ENCODE measurements around the gene ALG1L2.
"Not testable (repeated sequence)": the region's sequence is repeated elsewhere in the genome, so short reads cannot be mapped to it uniquely, and the experiment has no call there.

Gene ALG1L2

DNA sequence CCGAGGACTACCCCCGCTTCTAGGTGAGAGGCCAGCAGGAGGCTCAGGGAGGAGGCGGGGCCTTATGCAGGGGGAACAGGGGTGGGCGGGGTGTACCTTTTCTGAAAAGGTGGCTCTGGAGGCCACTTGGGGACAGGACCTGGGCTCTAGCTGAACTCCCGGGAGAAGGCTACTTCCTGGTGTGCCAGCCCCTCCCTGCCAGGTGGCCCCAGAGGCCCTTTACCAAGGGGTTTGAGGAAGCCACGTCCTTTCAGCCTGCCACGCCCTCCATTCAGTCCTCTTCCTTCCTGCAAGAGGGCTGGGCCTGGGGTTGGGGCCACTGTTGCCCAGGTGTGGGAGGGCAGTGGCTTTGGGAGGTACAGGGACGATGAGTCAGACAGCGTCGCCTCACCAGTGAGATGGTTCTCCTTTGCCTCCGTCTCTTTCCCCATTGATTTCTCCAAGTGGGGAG, 12.9 kb downstream of the ALG1L2 start:
- not testable (repeated sequence) for DNase-seq

DNA sequence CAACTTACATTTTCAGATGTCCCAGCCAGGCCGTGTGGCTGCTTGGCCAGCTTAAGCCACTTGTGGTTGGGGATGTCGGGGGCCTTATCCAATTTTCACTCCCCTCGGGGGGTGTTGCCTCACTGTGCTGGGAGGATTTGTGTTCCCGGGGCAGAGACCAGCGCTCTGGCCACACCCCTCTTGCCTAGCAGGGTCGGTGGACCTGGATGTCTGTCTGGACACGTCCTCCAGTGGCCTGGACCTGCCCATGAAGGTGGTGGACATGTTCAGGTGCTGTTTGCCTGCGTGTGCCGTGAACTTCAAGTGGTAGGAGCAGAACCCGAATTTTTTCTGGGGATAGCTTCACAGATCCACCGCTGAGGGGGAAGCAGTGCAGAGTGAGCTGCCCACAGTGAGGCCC, 14.2 kb downstream of the ALG1L2 start:
- not testable (repeated sequence) for DNase-seq

DNA sequence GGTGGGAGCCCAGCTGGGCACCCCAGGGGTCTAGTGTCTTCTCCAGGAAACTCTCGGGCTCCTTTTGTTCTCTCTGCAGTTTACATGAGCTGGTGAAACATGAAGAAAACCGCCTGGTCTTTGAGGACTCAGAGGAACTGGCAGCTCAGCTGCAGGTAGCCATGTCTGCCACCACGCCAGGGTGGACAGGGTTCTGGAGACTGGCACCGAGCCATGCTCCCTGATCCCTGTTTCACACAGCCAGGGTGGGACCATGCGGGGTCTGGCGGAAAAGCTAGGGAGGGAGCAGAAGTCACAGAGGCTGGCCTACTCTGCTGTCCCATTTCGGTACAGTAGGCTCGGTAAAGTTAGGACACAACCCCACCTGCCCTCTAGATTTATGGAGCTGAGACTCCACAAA, 15.5 kb downstream of the ALG1L2 start:
- DNase-seq, result not testable (repeated sequence)

DNA sequence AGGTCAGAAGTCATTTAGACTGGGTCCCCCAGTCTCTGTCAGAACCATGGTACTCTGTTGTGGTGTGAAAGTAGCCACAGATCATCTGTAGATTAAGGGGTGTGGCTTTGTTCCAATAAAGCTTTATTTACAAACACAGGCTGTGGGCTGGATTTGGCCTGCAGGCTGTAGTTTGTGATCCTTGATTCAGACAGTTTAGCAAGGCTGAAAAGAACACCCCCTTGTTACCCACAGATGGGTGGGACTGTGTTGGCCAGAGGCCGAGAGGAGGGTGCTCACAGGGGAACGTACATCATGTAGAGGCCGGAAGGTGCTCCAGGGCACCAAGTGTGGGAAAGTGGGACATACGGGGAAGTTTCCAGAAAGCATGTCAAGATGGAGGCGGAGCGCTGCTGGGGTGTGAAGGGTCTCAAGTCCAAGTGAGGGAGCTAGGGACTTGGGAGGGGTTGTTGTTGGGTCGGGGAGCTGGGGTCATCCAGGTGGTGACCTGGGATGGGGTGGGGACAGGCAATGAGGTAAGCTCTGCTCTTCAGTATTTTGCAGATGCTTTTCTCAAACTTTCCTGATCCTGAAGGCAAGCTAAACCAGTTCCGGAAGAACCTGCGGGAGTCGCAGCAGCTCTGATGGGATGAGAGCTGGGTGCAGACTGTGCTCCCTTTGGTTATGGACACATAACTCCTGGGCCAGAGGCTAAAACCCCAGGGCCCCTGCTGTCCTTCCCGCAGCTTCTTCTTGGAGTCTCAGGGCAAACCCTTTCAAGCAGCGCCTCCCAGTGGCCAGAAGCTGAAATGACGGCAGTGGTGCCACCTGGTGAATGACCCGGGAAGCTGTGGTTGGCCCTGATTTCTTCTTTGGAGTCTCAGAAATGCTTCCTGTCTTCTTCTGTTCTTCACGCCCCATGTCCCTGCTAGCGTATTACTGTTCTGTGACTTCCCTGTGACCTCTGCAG, 16.3 kb downstream of the ALG1L2 start:
- not testable (repeated sequence) for DNase-seq

GRCh38 chr3:130098639-130099385, 17.2 kb downstream of the ALG1L2 start:
- DNase-seq, result not testable (repeated sequence)

- not testable (repeated sequence) for DNase-seq
Observed at GRCh38 chr3:130102545-130102944, 20.9 kb downstream of the ALG1L2 start.

GRCh38 chr3:130104191-130104590, 22.6 kb downstream of the ALG1L2 start:
- not testable (repeated sequence) for DNase-seq

- not testable (repeated sequence) for DNase-seq
Observed at GRCh38 chr3:130107333-130107995, 25.8 kb downstream of the ALG1L2 start.

- not testable (repeated sequence) for DNase-seq
Observed at GRCh38 chr3:130108836-130109585, 27.4 kb downstream of the ALG1L2 start.

DNA sequence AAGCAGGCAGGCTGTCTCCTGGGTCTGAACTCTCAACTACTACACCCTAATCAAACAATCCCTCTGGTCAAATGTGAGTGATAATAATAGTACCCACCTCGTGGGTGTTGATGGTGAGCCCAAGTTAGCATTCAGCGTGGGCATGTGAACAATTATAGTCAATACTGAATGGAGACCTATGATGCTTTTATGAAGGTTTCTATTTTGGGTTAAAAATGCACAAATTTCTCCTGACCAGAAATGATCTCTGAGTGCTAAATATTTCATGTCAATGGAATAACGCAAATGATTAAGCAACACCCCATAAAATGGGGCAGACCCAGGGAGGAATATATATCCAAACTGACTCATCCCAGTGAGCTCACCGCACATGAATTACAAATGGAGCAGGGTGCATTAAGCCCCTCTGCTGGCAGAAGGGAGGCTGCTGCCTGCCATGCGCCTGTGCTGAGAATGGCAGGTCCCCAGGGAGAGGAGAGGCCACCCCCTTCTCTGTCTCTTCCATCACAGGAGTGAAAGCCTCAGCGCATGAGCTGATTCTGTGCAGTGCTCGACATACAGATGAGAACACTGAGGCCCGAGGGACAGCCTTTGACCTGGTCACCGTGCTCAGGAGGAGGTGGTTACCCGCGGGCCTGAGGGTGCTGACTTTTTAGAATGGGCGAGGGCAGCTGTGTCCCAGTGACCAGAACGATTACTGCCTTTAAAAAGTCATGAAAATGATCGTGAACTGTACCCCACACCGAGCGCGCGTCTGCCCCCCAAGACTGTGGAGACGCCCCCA, 28.9 kb downstream of the ALG1L2 start:
- not testable (repeated sequence) for DNase-seq

- peak; percentile 91 for DNase-seq
Observed at GRCh38 chr3:130111185-130111864, 29.7 kb downstream of the ALG1L2 start.

DNA sequence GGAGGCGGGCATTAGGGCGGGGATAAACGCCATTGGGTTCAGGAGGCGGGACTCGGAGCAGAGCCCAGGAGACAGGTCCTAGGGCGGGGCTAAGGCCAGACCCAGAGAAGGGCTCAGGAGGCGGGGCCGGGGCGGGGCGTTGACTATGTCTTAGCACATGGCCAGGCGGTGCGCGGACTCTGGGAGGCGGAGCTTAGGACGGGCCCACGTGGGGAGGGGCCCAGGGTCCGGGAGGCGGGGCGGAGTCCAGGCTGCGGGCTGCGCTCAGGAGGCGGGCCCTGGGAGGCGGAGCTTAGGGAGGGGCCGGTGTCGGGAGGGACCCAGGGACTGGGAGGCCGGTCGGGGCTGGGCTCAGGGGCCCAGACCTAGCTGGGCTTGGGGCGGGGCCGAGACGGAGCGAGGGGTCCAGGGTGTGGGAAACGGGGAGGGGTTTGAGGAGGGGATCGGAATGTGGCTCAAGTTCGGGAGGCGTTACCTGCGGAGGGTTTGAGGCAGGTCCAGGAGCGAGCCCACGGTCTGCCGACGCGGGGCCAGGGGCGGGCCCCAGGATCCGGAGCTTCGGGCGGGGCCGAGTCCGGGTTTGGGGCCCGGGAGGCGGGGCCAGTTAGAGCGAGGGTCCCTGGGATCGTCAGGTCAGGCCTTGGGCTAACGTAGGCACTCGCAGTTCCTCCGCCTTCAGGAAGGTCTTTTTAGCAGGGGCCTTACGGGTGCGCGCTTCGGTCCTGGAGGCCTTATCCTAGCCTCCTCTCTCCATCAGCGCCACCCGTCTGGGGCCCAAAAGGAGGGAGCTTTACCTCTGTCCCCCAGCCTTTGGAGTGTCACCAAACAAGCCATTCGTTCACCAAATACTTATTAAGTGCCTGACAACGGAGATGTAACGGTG, 30.5 kb downstream of the ALG1L2 start:
- DNase-seq, result peak; percentile 85

DNA sequence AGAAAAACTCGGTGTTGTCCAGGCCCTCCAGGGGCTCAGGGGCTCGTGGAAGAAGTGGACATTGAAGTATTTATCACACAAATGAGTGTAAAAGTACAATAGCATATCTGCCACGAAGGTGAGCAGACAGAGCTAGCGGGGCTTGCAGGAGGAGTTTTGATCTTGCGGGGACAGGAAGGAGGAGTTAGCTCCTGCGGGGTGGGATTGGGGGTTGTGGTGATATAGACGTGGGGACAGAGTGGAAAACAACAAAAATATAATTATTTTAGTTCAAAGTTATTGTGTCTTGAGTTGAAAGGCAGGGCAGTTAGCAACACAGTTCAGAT, 31.1 kb downstream of the ALG1L2 start:
- not testable (repeated sequence) for DNase-seq

- DNase-seq, result not testable (repeated sequence)
Observed at GRCh38 chr3:130115400-130115799, 33.8 kb downstream of the ALG1L2 start.

- no peak for DNase-seq
Observed at GRCh38 chr3:130117933-130118332, 36.3 kb downstream of the ALG1L2 start.

GRCh38 chr3:130119824-130120223, 38.2 kb downstream of the ALG1L2 start:
- not testable (repeated sequence) for DNase-seq

DNA sequence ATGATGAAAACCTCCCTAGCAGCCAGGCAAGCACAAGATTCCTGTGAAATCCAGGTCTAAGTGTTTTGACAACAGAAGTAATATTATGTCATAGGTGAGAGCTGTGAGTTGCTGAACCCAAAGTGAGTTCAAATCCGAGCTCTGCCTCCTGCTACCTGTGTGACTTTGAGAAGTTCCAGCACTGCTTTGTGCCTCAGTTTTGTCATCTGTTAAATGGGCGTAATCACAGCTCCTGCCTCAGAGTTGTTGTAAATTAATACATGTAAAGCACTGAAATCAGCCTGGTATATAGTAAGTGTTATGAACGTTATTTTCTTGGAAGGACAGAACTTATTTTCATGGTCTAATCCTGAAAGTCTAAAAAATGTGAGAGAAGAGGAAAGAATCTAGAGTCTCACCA, 38.7 kb downstream of the ALG1L2 start:
- not testable (repeated sequence) for DNase-seq

DNA sequence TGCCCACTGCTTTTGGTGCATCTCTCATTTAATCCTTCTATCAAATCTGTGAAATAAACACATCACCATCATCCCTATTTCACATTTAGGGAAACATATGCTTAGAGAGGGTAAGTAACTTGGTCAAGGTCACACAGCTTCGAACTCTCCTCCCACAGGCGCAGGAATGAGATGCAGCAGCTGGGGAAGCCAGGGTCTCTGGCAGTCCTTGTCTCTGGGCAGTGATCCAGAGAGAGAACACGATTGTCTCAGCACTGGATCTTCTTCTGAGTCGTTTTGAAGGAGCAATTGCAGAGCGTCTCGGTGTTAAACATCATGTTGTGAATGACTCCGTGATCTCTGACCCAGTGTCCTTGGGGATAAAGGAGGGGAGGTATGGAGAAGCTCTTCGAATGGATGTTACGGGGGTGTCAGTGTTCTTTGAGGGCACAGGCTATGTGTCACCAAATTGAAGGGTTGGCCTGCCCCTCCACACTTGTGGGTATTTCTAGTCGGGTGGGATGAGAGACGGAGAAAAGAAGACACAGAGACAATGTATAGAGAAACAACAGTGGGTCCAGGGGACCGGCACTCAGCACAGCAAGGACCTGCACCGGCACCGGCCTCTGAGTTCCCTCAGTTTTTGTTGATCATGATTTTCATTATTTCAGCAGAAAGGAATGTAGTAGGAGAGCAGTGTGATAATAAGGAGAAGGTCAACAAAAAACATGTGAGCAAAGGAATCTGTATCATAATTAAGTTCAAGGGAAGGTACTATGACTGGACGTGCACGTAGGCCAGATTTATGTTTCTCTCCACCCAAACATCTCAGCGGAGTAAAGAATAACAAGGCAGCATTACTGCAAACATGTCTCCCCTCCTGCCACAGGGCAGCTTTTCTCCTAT, 41.5 kb downstream of the ALG1L2 start:
- not testable (repeated sequence) for DNase-seq

DNA sequence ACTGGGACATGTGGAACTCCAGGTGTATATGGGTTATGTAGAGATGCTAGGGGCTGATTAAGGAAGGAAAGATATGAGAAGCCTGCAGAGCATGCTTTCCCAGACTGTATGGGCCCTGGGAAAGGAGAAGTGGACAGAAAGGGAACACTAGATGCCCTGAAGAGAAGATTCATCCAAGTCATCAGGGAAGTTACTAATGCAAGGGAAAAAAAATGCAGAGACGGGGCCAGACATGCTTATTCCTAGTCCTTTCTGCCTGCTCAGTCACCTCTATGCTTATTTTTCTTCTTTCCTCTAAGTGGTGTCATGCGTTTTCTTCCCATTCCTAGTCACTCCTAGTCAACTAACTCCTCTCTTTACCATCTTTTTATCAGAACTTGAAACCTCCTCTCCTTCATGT, 43.8 kb downstream of the ALG1L2 start:
- DNase-seq, result not testable (repeated sequence)

All from SHP77 treated with DMSO at 0.1 percent for 48 hours (cell line).